ENCODE data around the gene C6orf163.

The C6orf163 gene

DNA sequence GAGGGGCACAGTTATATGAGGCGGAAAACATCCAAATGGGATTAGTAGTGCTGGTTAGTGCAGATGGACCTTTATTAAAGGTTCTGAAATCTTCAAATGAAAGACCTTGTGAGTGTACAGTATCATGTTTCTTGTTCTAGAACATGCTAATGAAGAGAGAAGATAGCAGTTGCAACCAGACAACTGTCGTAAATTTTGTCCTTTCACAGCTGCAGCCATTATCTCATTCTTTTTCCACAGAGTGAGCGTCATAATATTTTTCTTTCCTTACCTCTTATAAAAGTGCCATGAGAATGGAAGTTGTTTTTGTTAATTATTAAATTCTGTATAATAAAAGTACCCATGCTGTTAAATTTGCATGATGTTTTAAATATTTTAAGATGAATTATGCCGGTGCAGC, 4.4 kb upstream of the C6orf163 start:
- Mint-ChIP-seq H3K36me3 (ENCODE audit: low read depth) (peaks cover 6% of the 10 kb centered on the region), H3K27me3 (no peaks in the 10 kb centered on the region), H3K27ac (no peak overlapping the region), H3K4me1 (no peaks in the 10 kb centered on the region), H3K9me3 (no peaks in the 10 kb centered on the region), H3K4me3 (no peak overlapping the region)
- DNase-seq, result no peak
- ATAC-seq, result no peak

GRCh38 chr6:87341158-87341557, 3.5 kb upstream of the C6orf163 start:
- no peak for DNase-seq

GRCh38 chr6:87341899-87342298, 2.7 kb upstream of the C6orf163 start:
- Mint-ChIP-seq H3K36me3 (ENCODE audit: low read depth) (peaks cover 6% of the 10 kb centered on the region), H3K4me3 (no peak overlapping the region), H3K27me3 (no peaks in the 10 kb centered on the region), H3K9me3 (no peaks in the 10 kb centered on the region), H3K27ac (no peak overlapping the region), H3K4me1 (no peaks in the 10 kb centered on the region)
- DNase-seq (no peak), ATAC-seq (no peak)

More at GRCh38 chr6:87341158-87341557, 3.5 kb upstream of the C6orf163 start:
- H3K4me1 Mint-ChIP-seq, result no peaks in the 10 kb centered on the region
- H3K9me3 Mint-ChIP-seq, result no peaks in the 10 kb centered on the region
- H3K4me3 Mint-ChIP-seq, result no peak overlapping the region
- H3K27ac Mint-ChIP-seq, result no peak overlapping the region
- no peak for ATAC-seq
- H3K27me3 Mint-ChIP-seq, result no peaks in the 10 kb centered on the region
- peaks cover 6% of the 10 kb centered on the region for H3K36me3 Mint-ChIP-seq (ENCODE audit: low read depth)

DNA sequence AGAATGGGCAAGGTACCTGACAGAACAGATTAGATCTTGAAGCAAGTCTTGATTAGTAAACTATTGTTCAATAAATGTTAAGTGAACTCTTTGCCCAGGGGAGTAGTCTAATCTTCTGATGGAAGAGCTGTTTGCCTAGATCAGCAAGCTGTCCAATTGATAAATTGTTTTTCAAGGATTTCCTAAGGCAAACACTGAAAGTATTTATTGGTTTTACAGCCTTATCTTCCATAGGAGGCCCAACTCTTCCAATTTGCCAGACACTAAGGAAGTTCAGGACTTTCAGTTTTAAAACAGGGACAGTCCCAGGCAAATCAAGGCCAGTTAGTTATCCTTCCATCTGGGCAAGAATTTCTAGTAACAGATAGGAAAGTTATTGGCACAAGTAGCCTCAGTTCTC, 1.8 kb upstream of the C6orf163 start:
- ATAC-seq (no peak), DNase-seq (no peak)
- Mint-ChIP-seq H3K4me1 (no peaks in the 10 kb centered on the region), H3K4me3 (no peak overlapping the region), H3K27me3 (no peaks in the 10 kb centered on the region), H3K27ac (no peak overlapping the region), H3K9me3 (no peaks in the 10 kb centered on the region), H3K36me3 (ENCODE audit: low read depth) (peaks cover 6% of the 10 kb centered on the region)

DNA sequence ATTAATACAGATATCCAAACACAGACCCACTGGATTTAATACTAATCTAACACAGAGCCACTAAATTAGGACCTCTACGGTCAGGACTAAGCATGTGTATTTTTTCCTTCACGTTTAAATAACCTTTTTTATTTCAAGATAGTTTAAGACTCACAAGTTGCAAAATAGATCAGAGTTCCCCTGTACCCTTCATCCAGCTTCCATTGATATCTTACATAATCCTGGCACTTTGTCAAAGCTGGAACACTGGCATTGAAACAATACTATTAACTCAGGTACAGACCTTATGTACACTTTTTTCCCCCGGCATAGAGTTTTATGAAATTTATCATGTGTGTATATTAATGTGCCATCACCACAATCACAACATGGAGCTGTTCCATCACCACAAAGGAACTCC, 2.1 kb downstream of the C6orf163 start:
- DNase-seq (no peak), ATAC-seq (no peak)
- Mint-ChIP-seq H3K36me3 (ENCODE audit: low read depth) (peaks cover 5% of the 10 kb centered on the region), H3K27ac (no peak overlapping the region), H3K9me3 (no peaks in the 10 kb centered on the region), H3K4me3 (no peak overlapping the region), H3K4me1 (no peaks in the 10 kb centered on the region), H3K27me3 (no peaks in the 10 kb centered on the region)

- H3K9me3 Mint-ChIP-seq, result no peaks in the 10 kb centered on the region
- H3K4me1 Mint-ChIP-seq, result no peaks in the 10 kb centered on the region
- H3K36me3 Mint-ChIP-seq (ENCODE audit: low read depth), result peaks cover 4% of the 10 kb centered on the region
- no peak overlapping the region for H3K4me3 Mint-ChIP-seq
- H3K27ac Mint-ChIP-seq, result no peak overlapping the region
- no peaks in the 10 kb centered on the region for H3K27me3 Mint-ChIP-seq
- no peak for DNase-seq
- ATAC-seq, result no peak
These were observed 5.3 kb downstream of the C6orf163 start for GRCh38 chr6:87349896-87350295.

- Mint-ChIP-seq H3K27me3 (no peaks in the 10 kb centered on the region), H3K4me3 (no peak overlapping the region), H3K27ac (no peak overlapping the region), H3K9me3 (no peaks in the 10 kb centered on the region), H3K4me1 (no peaks in the 10 kb centered on the region), H3K36me3 (ENCODE audit: low read depth) (no peaks in the 10 kb centered on the region)
- DNase-seq (no peak), ATAC-seq (no peak)
These were observed 5.9 kb downstream of the C6orf163 start for GRCh38 chr6:87350516-87350915.

GRCh38 chr6:87351583-87351982, 7.0 kb downstream of the C6orf163 start:
- ATAC-seq, result no peak
- H3K27ac Mint-ChIP-seq, result no peak overlapping the region
- no peaks in the 10 kb centered on the region for H3K36me3 Mint-ChIP-seq (ENCODE audit: low read depth)

GRCh38 chr6:87356181-87356580, 11.6 kb downstream of the C6orf163 start:
- Mint-ChIP-seq H3K36me3 (ENCODE audit: low read depth) (no peaks in the 10 kb centered on the region), H3K4me3 (no peak overlapping the region), H3K27me3 (no peaks in the 10 kb centered on the region), H3K4me1 (no peaks in the 10 kb centered on the region), H3K27ac (no peak overlapping the region), H3K9me3 (no peaks in the 10 kb centered on the region)
- no peak for DNase-seq
- ATAC-seq, result no peak

More at GRCh38 chr6:87351583-87351982, 7.0 kb downstream of the C6orf163 start:
- Mint-ChIP-seq H3K27me3 (no peaks in the 10 kb centered on the region), H3K4me1 (no peaks in the 10 kb centered on the region), H3K9me3 (no peaks in the 10 kb centered on the region), H3K4me3 (no peak overlapping the region)
- no peak for DNase-seq

DNA sequence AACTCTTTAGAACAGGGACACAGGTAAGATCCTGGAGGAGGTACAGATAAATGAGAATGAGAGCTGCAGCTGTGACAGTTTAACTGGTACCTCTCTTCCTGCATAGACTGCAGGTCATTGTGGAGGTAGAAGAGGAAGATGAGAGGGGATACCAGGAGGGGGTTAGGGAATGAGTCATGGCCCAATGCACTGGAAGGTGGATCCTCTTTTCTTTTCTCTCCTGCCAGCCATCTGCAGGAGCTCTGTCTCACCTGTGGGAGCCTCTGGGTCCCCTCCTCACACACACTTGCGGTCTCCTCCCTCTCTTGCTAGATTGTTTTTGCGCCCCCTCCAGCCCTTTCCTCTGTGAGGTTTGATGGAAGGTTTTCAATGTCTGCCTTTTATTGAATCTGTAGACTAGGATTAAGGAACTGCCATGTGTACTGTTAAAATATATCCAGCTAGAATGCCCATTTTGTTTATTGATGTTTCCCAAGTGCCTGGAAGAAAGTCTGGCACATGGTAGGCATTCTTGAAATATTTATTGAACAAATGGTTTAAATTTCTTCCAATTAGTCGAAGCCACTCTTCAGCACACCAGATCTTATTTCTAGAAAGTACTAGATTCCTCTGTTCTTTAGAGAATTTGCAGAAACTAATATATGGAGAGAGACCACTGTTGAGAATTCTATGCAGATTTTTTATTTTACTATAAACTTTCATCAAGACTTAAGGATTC, 13.0 kb downstream of the C6orf163 start:
- Mint-ChIP-seq H3K4me3 (no peak overlapping the region), H3K9me3 (no peaks in the 10 kb centered on the region), H3K27me3 (no peaks in the 10 kb centered on the region), H3K4me1 (no peaks in the 10 kb centered on the region), H3K36me3 (ENCODE audit: low read depth) (no peaks in the 10 kb centered on the region), H3K27ac (no peak overlapping the region)
- ATAC-seq (no peak), DNase-seq (no peak)

DNA sequence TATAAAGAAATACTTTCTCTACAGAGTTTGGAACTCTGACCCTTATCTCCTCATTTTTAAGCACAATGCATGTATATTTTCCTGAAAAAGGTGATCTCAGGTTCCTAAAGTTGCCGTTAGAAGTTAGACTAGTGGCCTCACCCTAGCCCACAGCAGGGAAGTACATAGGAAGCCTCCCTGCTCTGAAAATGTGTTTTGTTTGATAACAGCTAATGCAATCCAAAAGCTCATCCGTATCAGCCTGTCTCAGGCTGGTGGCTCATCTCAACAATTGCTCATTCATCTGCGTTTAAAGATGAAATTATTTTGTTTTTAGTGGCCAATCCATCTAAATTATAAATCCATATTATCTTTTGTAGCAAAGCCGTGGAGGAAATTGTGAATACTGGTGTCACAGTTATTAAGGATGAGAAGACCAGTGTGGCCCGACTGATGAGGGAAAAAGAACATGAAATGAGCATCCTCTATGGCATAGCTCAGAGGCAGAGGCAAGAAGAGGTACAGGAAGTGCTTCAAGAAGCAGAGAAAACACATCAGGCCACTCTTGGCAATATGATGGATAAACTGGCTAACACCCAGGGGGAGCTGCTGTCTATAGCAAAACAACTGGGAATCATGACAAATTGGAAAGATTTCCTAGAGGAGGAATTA, 20.1 kb downstream of the C6orf163 start:
- Mint-ChIP-seq H3K36me3 (ENCODE audit: low read depth) (no peaks in the 10 kb centered on the region), H3K4me1 (no peaks in the 10 kb centered on the region), H3K4me3 (no peak overlapping the region), H3K9me3 (peaks cover 5% of the 10 kb centered on the region), H3K27ac (no peak overlapping the region), H3K27me3 (no peaks in the 10 kb centered on the region)
- no peak for ATAC-seq
- no peak for DNase-seq

- ATAC-seq (no peak), DNase-seq (no peak)
- H3K27me3 Mint-ChIP-seq, result no peaks in the 10 kb centered on the region
- no peaks in the 10 kb centered on the region for H3K36me3 Mint-ChIP-seq (ENCODE audit: low read depth)
- no peak overlapping the region for H3K27ac Mint-ChIP-seq
- H3K4me1 Mint-ChIP-seq, result no peaks in the 10 kb centered on the region
- no peak overlapping the region for H3K4me3 Mint-ChIP-seq
- peaks cover 5% of the 10 kb centered on the region for H3K9me3 Mint-ChIP-seq
These were observed 21.6 kb downstream of the C6orf163 start for GRCh38 chr6:87366072-87366827.

- Mint-ChIP-seq H3K27me3 (no peaks in the 10 kb centered on the region), H3K9me3 (peaks cover 5% of the 10 kb centered on the region), H3K27ac (no peak overlapping the region), H3K4me3 (no peak overlapping the region), H3K36me3 (ENCODE audit: low read depth) (no peaks in the 10 kb centered on the region), H3K4me1 (no peaks in the 10 kb centered on the region)
- DNase-seq, result no peak
- no peak for ATAC-seq
These were observed 22.3 kb downstream of the C6orf163 start for GRCh38 chr6:87366899-87367298.

DNA sequence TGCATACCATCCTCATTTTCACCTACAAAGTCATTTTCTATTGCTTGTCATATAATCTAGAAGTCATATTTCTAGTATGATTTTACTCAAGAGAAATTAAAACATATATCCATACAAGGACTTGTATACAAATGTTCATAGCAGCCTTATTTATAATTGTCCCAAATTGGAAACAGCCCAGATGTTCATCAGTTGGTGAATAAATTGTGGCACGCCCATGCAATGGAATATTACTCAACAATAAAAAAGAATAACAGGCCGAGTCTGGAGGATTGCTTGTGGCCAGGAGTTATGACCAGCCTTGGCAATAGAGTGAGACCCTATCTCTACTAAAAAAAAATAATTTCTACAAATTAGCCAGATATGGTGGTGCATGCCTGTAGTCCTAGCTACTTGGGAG, 28.8 kb downstream of the C6orf163 start:
- Mint-ChIP-seq H3K27me3 (no peaks in the 10 kb centered on the region), H3K4me1 (no peaks in the 10 kb centered on the region), H3K9me3 (no peaks in the 10 kb centered on the region), H3K36me3 (ENCODE audit: low read depth) (peaks cover 2% of the 10 kb centered on the region), H3K27ac (no peak overlapping the region), H3K4me3 (no peak overlapping the region)
- DNase-seq (no peak), ATAC-seq (no peak)

DNA sequence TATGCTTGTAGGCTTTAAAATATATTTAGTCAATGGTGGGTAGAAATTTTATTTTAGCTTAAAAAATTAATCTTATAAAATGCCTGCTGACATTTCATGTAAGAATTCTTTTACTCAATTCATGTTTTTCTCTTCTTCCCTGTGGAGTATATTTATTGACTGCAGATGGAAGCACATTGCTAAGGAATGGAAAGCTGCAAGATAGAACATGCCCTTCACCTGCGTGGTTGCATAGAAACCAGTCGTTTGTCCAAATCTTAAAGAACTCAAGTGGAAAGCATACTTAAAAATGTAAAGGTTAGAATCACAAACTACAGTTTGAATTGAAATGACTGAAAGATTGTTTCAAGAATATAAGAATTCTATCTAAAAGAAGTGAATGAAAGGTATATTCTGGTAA, 30.7 kb downstream of the C6orf163 start:
- Mint-ChIP-seq H3K4me1 (no peaks in the 10 kb centered on the region), H3K27ac (no peak overlapping the region)

More for the DNA sequence above, 30.7 kb downstream of the C6orf163 start:
- DNase-seq, result no peak
- H3K27me3 Mint-ChIP-seq, result no peaks in the 10 kb centered on the region
- H3K9me3 Mint-ChIP-seq, result no peaks in the 10 kb centered on the region
- H3K4me3 Mint-ChIP-seq, result no peak overlapping the region
- ATAC-seq, result no peak
- H3K36me3 Mint-ChIP-seq (ENCODE audit: low read depth), result peaks cover 4% of the 10 kb centered on the region

All from activated naive CD8-positive, alpha-beta T cell treated with anti-CD3 and anti-CD28 coated beads, Interleukin-2, amount 50 U/mL, for 24 hours (primary cell).